OCI-LY3 (cell line): Measurements from ENCODE around the gene PHF20.

Experiments used
- H2AFZ ChIP-seq: fragments of 200-600, 300-600 bp; shearing (Covaris generic); 2 replicates; pipeline ENCODE4 v1.6.0; 2014; ENCODE audit warnings: antibody characterized with exemption, low read depth, low read length
- H3K27ac ChIP-seq: fragments of 200-600, 300-600 bp; sonication (generic); 2 replicates; pipeline ENCODE4 v1.5.1; 2014; ENCODE audit warnings: mild to moderate bottlenecking, low read length, moderate library complexity, mixed read lengths
- H3K27me3 ChIP-seq: fragments of 200-600, 300-600 bp; sonication (generic); 2 replicates; pipeline ENCODE4 v1.6.1; 2014; ENCODE audit warnings: low read depth, low read length, mixed read lengths
- H3K36me3 ChIP-seq: fragments of 200-600, 300-600 bp; sonication (generic); replicated peaks from 2 replicates; pipeline ENCODE3; 2014; ENCODE audit warnings: low read depth, low read length, mixed read lengths
- H3K4me1 ChIP-seq: fragments of 300-600, 200-600 bp; sonication (generic); 2 replicates; pipeline ENCODE4 v1.6.1; 2014; ENCODE audit warnings: low read length, mixed read lengths
- H3K4me2 ChIP-seq: fragments of 200-600, 300-600 bp; sonication (generic); 2 replicates; pipeline ENCODE4 v1.6.1; 2014; ENCODE audit warnings: low read length, mixed read lengths
- H3K4me3 ChIP-seq: fragments of 300-600, 200-600 bp; sonication (generic); 2 replicates; pipeline ENCODE4 v1.5.1; 2014; ENCODE audit warnings: antibody characterized with exemption, mild to moderate bottlenecking, low read length, moderate library complexity
- H3K79me2 ChIP-seq: fragments of 300-600, 200-600 bp; shearing (Covaris generic); 2 replicates; pipeline ENCODE4 v1.6.1; 2014; ENCODE audit warnings: mild to moderate bottlenecking, low read length, mixed read lengths
- H3K9ac ChIP-seq: fragments of 300-600, 200-600 bp; shearing (Covaris generic); 2 replicates; pipeline ENCODE4 v1.6.0; 2014; ENCODE audit warnings: mild to moderate bottlenecking, low read length, moderate library complexity
- H3K9me3 ChIP-seq: fragments of 200-600, 300-600 bp; shearing (Covaris generic); 2 replicates; pipeline ENCODE4 v1.6.1; 2014; ENCODE audit warnings: low read length, mixed read lengths; ENCODE audit not compliant: insufficient read depth
- H4K20me1 ChIP-seq: fragments of 200-600, 300-600 bp; sonication (generic); 2 replicates; pipeline ENCODE4 v1.6.1; 2016; ENCODE audit warnings: low read length, mixed read lengths; ENCODE audit not compliant: insufficient read depth
- CTCF ChIP-seq: fragments of 200-600, 300-600 bp; sonication (generic); IDR thresholded peaks from 2 replicates; pipeline ENCODE4 v1.5.1; 2014; ENCODE audit warnings: antibody characterized with exemption, low read length, low read depth
- EZH2phosphoT487 ChIP-seq: fragments of 200-600 bp; shearing (Covaris generic); IDR thresholded peaks from 2 replicates; pipeline ENCODE4 v1.6.1; 2018; ENCODE audit warnings: antibody characterized with exemption, mixed run types, low read depth

The PHF20 gene

GRCh38 chr20:35796571-35796970, 24.8 kb downstream of the PHF20 start:
- peaks cover 23% of the 10 kb centered on the region for H3K79me2 ChIP-seq
- no peak overlapping the region for H3K4me2 ChIP-seq
- no peak overlapping the region for H2AFZ ChIP-seq
- H3K27me3 ChIP-seq = no peaks in the 10 kb centered on the region
- H3K36me3 ChIP-seq = peaks cover 14% of the 10 kb centered on the region
- no peak overlapping the region for H3K4me3 ChIP-seq
- no peaks in the 10 kb centered on the region for H3K4me1 ChIP-seq
- no peak overlapping the region for H3K27ac ChIP-seq
- no peak for TF ChIP-seq CTCF
- H3K9me3 ChIP-seq = no peaks in the 10 kb centered on the region
- peaks cover 26% of the 10 kb centered on the region for H4K20me1 ChIP-seq
- H3K9ac ChIP-seq = no peak overlapping the region

GRCh38 chr20:35801865-35802264, 30.1 kb downstream of the PHF20 start:
- Histone ChIP-seq H4K20me1 (peaks cover 11% of the 10 kb centered on the region; the same call in 1 of the 2 replicates), H3K36me3 (peaks cover 16% of the 10 kb centered on the region), H2AFZ (no peak overlapping the region), H3K9me3 (no peaks in the 10 kb centered on the region), H3K4me2 (no peak overlapping the region), H3K27me3 (no peaks in the 10 kb centered on the region), H3K9ac (no peak overlapping the region), H3K79me2 (peaks cover 13% of the 10 kb centered on the region), H3K4me1 (no peaks in the 10 kb centered on the region), H3K4me3 (no peak overlapping the region), H3K27ac (no peak overlapping the region)
- no peak for TF ChIP-seq EZH2phosphoT487
- TF ChIP-seq CTCF = no peak

- Histone ChIP-seq H3K9me3 (no peaks in the 10 kb centered on the region), H3K79me2 (peaks cover 14% of the 10 kb centered on the region), H3K27ac (no peak overlapping the region), H3K4me3 (no peak overlapping the region), H3K9ac (no peak overlapping the region), H4K20me1 (peaks cover 1% of the 10 kb centered on the region; the same call in 1 of the 2 replicates), H3K4me1 (no peaks in the 10 kb centered on the region), H2AFZ (no peak overlapping the region), H3K4me2 (no peak overlapping the region), H3K36me3 (peaks cover 19% of the 10 kb centered on the region), H3K27me3 (no peaks in the 10 kb centered on the region)
- TF ChIP-seq EZH2phosphoT487 = no peak
- TF ChIP-seq CTCF = no peak
These were observed 34.3 kb downstream of the PHF20 start for GRCh38 chr20:35806075-35806474.

GRCh38 chr20:35807877-35808276, 36.1 kb downstream of the PHF20 start:
- Histone ChIP-seq H3K27me3 (no peaks in the 10 kb centered on the region), H3K27ac (no peak overlapping the region), H3K36me3 (peaks cover 9% of the 10 kb centered on the region), H3K9ac (no peak overlapping the region), H3K4me3 (no peak overlapping the region), H3K9me3 (no peaks in the 10 kb centered on the region), H2AFZ (no peak overlapping the region), H3K4me1 (no peaks in the 10 kb centered on the region), H3K4me2 (no peak overlapping the region), H4K20me1 (no peaks in the 10 kb centered on the region), H3K79me2 (peaks cover 13% of the 10 kb centered on the region)
- TF ChIP-seq CTCF (no peak), EZH2phosphoT487 (no peak)
